PFSK-1 (cell line): ENCODE results near the gene PHF13.

Source experiments
- FOXP2 ChIP-seq: optimal IDR thresholded peaks from 2 replicates; pipeline ENCODE3; 2011; ENCODE audit warnings: borderline replicate concordance, control low read depth, inconsistent platforms; ENCODE audit not compliant: insufficient read depth; ENCODE audit errors: extremely low read length, extremely low read depth
- POLR2AphosphoS5 ChIP-seq: IDR thresholded peaks from 2 replicates; pipeline ENCODE4 v1.6.1; 2012; ENCODE audit warnings: low read depth, mild to moderate bottlenecking, control low read depth, low read length, moderate library complexity
- SIN3A ChIP-seq: IDR thresholded peaks from 2 replicates; pipeline ENCODE4 v1.6.1; 2012; ENCODE audit warnings: mild to moderate bottlenecking, low read length, moderate library complexity, borderline replicate concordance; ENCODE audit not compliant: insufficient read depth
- TAF1 ChIP-seq: IDR thresholded peaks from 2 replicates; pipeline ENCODE4 v1.6.1; 2012; ENCODE audit warnings: low read length, control low read depth, borderline replicate concordance; ENCODE audit not compliant: insufficient read depth
- TF ChIP-seq, protein P1 (sequence below), 2 experiments: IDR thresholded peaks; 2 replicates each; pipeline versions ENCODE4 v1.6.1 to v1.8.0; 2011 to 2012; ENCODE audit warnings: low read depth in 2 of 2, low read length in 2 of 2, control low read depth in 1 of 2, inconsistent platforms in 1 of 2, mild to moderate bottlenecking in 1 of 2, moderate library complexity in 1 of 2; ENCODE audit not compliant: insufficient read depth in 1 of 2

The PHF13 gene

DNA sequence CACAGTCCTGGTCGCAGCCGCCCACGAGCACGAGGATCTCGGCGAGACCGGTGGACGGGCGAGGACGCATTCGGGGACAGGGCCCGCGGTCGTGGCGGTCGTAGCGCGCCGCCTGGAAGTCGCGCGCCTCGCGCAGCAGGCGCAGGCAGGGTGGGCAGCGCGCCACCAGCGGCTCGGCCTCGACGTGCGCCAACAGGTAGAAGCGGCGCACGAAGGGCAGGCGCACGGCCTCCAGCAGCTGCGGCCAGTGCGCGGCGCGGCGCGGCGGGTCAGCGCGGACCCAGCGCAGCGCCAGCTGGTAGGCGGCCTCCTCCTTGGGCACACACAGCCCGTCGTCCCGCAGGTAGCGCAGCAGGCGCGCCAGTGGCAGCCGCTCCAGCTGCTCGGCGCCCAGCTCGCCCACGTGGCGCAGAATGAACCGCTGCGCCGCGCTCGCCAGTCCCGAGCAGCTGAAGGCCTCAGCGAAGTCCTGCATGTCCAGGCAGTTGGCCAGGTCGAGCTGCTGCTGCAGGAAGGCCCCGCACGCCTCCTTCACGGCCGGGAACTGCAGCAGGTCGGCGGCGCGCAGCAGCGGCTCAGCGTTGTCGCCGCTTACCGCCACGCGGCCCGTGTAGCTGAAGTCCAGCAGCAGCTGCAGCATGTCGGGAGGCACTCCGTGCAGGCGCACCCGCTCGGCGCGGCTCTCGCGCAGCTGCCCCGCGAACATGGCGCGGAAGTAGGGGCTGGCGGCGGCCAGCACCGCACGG lies 11.4 kb upstream of the PHF13 start:
- TF ChIP-seq FOXP2 (peak; percentile 20), POLR2AphosphoS5 (no peak), TAF1 (no peak)

DNA sequence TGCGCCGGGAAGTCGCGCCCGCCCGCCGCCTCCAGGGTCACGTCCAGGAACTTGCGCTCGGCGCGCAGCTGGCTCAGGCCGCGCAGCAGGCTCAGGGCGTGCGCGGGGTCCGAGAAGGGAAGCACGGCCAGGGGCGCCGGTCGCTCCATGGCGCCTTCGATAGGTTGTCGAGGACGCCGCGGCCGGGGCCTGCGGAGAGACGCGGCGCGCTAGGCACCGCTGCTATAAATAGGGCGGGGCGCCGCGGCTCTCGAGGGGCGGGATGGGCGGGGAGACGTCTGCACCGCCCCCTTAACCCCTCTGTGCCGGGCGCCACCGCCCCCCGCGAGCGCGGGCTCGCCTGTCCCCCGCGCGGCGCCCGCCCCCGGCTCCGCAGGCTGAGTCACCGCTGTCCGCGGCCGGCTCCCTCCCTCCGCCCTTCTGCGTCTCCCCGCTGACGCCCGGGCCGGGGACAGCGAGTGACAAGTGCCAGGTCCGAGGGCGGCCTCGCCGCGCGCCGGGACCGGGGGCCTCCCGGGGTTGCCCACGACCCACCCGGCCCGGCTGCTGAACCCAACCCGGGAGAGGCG lies 10.8 kb upstream of the PHF13 start, which contains the start of gene KLHL21:
Gene KLHL21, minus strand, starts transcription at position 201 of the 569 bp plus-strand sequence. Its CDS starts 52 bp downstream, at position 149.
- peak; percentile 80; the same call in 1 of the 2 replicates for TF ChIP-seq TAF1
- TF ChIP-seq FOXP2: peak; percentile 31
- peak; percentile 95 for TF ChIP-seq POLR2AphosphoS5
- TF ChIP-seq SIN3A: no peak
- TF ChIP-seq, protein P1, sequence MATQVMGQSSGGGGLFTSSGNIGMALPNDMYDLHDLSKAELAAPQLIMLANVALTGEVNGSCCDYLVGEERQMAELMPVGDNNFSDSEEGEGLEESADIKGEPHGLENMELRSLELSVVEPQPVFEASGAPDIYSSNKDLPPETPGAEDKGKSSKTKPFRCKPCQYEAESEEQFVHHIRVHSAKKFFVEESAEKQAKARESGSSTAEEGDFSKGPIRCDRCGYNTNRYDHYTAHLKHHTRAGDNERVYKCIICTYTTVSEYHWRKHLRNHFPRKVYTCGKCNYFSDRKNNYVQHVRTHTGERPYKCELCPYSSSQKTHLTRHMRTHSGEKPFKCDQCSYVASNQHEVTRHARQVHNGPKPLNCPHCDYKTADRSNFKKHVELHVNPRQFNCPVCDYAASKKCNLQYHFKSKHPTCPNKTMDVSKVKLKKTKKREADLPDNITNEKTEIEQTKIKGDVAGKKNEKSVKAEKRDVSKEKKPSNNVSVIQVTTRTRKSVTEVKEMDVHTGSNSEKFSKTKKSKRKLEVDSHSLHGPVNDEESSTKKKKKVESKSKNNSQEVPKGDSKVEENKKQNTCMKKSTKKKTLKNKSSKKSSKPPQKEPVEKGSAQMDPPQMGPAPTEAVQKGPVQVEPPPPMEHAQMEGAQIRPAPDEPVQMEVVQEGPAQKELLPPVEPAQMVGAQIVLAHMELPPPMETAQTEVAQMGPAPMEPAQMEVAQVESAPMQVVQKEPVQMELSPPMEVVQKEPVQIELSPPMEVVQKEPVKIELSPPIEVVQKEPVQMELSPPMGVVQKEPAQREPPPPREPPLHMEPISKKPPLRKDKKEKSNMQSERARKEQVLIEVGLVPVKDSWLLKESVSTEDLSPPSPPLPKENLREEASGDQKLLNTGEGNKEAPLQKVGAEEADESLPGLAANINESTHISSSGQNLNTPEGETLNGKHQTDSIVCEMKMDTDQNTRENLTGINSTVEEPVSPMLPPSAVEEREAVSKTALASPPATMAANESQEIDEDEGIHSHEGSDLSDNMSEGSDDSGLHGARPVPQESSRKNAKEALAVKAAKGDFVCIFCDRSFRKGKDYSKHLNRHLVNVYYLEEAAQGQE (IDR thresholded peaks at IDR 0.05; ENCODE audit: insufficient read depth in 1 of 2, low read depth in 2 of 2, low read length in 2 of 2): no peak; a peak in 1 of 4 replicates

DNA sequence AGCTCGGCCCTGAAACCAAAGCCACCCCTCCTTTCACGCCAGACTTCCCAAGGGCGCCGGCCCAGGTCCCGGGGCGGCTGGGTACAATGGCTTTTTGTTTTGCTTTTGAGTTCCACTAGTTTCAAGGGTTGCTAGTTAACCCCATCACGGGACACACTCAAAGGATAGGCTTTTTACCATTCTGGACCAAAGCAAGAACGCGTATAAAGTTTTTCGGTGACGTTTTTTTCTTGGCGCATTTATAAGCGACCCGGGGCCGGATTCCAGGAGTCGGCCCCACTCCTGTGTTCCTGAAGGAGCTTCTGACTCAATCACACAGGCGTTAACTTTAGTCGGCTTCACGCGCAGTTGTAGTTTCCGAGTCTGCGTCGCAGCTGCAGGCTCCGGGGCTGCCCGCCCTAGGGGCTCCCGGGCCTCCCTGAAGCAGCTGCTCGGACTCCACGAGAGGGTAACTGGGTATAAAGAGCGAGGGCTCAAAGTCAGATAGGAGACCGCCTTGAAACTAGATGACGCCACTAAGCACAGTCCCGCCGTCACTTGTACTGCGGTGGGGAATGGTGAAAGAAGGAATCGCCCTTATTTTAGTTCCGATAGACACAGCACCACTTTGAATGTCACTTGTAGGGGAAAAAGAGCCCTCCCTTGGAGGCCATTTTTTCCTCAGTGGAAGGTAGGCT lies 10.2 kb upstream of the PHF13 start:
- TF ChIP-seq TAF1: no peak
- 0 out of 2 replicates have a peak, but pooled peaks have one; percentile 6 for TF ChIP-seq POLR2AphosphoS5
- no peak for TF ChIP-seq SIN3A
- TF ChIP-seq FOXP2: no peak

DNA sequence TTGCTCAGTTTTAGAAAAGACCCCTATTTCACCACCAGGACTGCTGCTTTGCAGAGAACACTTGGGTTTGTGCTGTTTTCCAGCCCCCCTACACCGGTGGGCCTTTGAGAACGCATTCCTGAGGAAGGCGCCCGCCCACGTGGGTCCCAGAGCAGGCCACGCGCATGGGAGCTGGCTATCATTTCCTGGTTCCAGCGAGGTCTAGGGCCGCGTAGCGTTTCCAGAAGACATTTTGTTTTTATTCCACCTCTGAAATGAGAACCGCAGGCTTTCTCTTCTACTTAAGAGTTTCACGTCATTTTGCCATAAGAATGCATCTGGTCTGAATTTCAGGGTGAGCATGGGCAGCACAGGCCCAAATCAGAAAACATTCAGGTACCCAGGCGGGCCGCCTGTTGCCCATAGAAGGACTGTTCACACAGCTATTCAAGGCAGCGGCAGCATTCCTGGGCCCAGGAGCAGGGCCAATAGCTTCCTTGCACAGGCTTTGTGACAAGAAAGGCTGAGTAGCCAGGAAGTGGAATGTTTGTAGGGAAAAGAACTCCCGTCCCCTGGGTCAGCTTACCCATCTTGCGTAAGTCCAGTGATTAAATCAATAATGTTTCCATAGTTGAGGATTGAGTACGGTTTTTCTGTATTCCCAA lies 9.5 kb upstream of the PHF13 start:
- no peak for TF ChIP-seq SIN3A
- TF ChIP-seq POLR2AphosphoS5: peak; percentile 31; the same call in 1 of the 2 replicates
- no peak for TF ChIP-seq TAF1
- TF ChIP-seq FOXP2: no peak
- TF ChIP-seq, protein P1 (IDR thresholded peaks at IDR 0.05; ENCODE audit: insufficient read depth in 1 of 2, low read depth in 2 of 2, low read length in 2 of 2): no peak

DNA sequence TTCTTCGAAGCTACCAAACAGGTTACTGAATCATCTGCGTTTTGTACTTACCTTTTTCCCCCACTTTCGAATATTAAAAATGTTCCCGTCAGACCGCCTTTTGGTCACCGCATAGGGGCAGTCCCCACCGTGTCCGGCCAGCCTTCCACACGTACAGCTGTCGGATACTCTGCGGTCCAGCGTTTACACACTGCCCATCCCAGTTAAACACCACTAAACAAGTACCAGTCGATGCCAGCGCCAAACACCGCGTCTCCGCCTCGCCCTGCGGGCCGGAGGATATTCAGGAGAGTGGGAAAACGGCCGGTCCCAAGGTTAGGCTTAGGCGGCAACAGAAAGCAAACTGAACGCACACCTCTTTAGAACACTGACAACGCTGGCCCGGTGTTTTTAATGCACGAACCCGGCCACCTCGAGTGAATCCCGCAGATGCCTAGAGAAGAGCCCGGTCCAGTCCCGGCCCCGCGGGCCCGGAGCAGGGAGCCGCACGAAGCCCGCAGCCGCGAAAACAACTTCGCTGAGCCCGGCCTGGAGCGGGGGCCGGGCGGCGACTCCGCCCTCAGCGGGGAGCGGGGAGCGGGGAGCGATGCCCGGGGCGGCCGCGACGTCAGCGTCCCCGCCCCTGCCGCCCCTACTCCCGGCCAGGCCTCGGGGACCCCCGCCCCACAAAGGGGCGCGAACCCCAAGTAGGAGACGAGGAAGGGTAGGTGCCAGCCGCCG lies 730 bp upstream of the PHF13 start:
- TF ChIP-seq POLR2AphosphoS5 (no peak), SIN3A (no peak), FOXP2 (no peak), TAF1 (no peak)
- TF ChIP-seq, protein P1 (IDR thresholded peaks at IDR 0.05; ENCODE audit: insufficient read depth in 1 of 2, low read depth in 2 of 2, low read length in 2 of 2): no peak
